ENCODE results near the gene GIPR.

- TF ChIP-seq GATA2 (IDR thresholded peaks at IDR 0.05; ENCODE audit: low read depth, low read length) (no peak), GATA3 (IDR thresholded peaks at IDR 0.05; ENCODE audit: low read depth, low read length) (no peak)
Observed at GRCh38 chr19:45705710-45706415, 37.8 kb downstream of the GIPR start.
